Left lung (tissue), 10 donors: ENCODE measurements around the gene BCAS3. TPM values are rescaled to one million over a fixed set of nuclear protein-coding genes. Genes with fewer than 3 reads are reported as not detected.

ENCODE experiments used
- ATAC-seq: fragments of 200-7000 bp; cut with Tn5 transposase; one replicate; pipeline ENCODE4 v1.9.1; 2020; ENCODE audit warnings: moderate library complexity
- DNase-seq, 4 donors: peaks; one replicate each; pipeline ENCODE4 v3.0.0-alpha.2; 2013 to 2020
- H3K27ac ChIP-seq, 2 donors: fragments of 200-600 bp; sonication (generic) in 1 of 2; one replicate each; pipeline versions ENCODE4 v1.5.0 to v1.8.0; 2020 to 2021
- H3K27me3 ChIP-seq, 2 donors: fragments of 200-600 bp; sonication (generic) in 1 of 2; one replicate each; pipeline versions ENCODE4 v1.5.0 to v1.8.0; 2020 to 2021
- H3K36me3 ChIP-seq, 2 donors: fragments of 200-600 bp; sonication (generic) in 1 of 2; one replicate each; pipeline versions ENCODE4 v1.5.0 to v1.8.0; 2020 to 2021
- H3K4me1 ChIP-seq, 2 donors: fragments of 200-600 bp; one replicate each; pipeline ENCODE4 v1.8.0; 2021
- H3K4me3 ChIP-seq, 2 donors: fragments of 200-600 bp; sonication (generic) in 1 of 2; one replicate each; pipeline versions ENCODE4 v1.5.0 to v1.8.0; 2020 to 2021; ENCODE audit warnings: mild to moderate bottlenecking in 1 of 2
- H3K9me3 ChIP-seq, 2 donors: fragments of 200-600 bp; sonication (generic) in 1 of 2; one replicate each; pipeline versions ENCODE4 v1.5.0 to v1.8.0; 2020 to 2021
- CTCF ChIP-seq, 2 donors: fragments of 200-600 bp; sonication (generic) in 1 of 2; IDR thresholded peaks; one replicate each; pipeline versions ENCODE4 v1.5.0 to v1.8.0; 2021; ENCODE audit warnings: antibody characterized with exemption in 2 of 2
- intact Hi-C, 2 donors: fragments of 100-400 bp; cut with DNase I; formaldehyde crosslinking; loops; one replicate each; pipeline versions ENCODE4 v1.11.2 to v1.14.2; 2022
- polyA plus RNA-seq, 6 donors: library from polyadenylated mRNA; unstranded; fragments of 120-200 nt; gene quantifications; one replicate each; pipeline ENCODE4 v1.2.1, GENCODE V29; 2013; ENCODE audit not compliant: insufficient read length in 6 of 6
- total RNA-seq, 2 donors: library from RNA; stranded (reverse); fragmentation: NEBNext Ultra II Directional; extraction: Animal tissue kit (Norgen Biotek cat#: 25700); gene quantifications; one replicate each; pipeline ENCODE4 v1.2.1, GENCODE V29; 2021
- donor health status: DM: no; HTN: yes; CAD: no.
- donor health status: DM: no; HTN: no; CAD: no.

Gene BCAS3
- total and polyA plus RNA-seq, 8 donors = 21.2 to 29.6 (median 28.0) TPM

- no peaks in the 10 kb centered on the region for H3K9me3 ChIP-seq
- no peak overlapping the region for H3K4me3 ChIP-seq
- no peaks in the 10 kb centered on the region for H3K27me3 ChIP-seq
- intact Hi-C loops = no loop called here
- H3K36me3 ChIP-seq = no peaks in the 10 kb centered on the region
- ATAC-seq (no peak), DNase-seq (no peak)
- H3K27ac ChIP-seq = no peak overlapping the region
- H3K4me1 ChIP-seq = no peaks in the 10 kb centered on the region
- TF ChIP-seq CTCF (IDR thresholded peaks at IDR 0.05) = no peak
These were observed 228.1 kb downstream of the BCAS3 start for GRCh38 chr17:60905709-60906108.

DNA sequence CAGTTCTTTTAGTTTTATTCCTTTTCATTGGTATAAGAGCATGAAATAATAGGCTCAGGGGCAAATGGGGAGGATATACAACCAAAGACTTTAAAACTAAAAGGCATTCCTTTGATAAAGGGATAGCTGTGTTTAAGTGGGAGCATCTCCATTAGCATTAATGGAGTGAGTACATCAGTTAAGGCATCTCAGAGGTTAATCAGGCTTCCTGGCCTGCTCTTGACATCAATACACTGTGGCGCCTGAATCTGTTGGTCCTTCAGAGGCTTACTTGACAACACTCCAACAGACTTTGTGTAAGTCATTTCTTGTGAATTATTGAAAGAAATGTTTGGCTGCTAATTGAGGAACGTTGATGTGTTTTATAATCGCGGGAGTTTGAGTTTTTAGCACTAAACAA is 230.7 kb downstream of the BCAS3 start:
- no peaks in the 10 kb centered on the region for H3K9me3 ChIP-seq
- H3K4me3 ChIP-seq = no peak overlapping the region
- H3K4me1 ChIP-seq = no peaks in the 10 kb centered on the region
- intact Hi-C loops = no loop called here
- no peaks in the 10 kb centered on the region for H3K36me3 ChIP-seq
- no peak overlapping the region for H3K27ac ChIP-seq
- DNase-seq = no peak
- no peak for ATAC-seq
- no peak for TF ChIP-seq CTCF (IDR thresholded peaks at IDR 0.05)
- H3K27me3 ChIP-seq = no peaks in the 10 kb centered on the region

DNA sequence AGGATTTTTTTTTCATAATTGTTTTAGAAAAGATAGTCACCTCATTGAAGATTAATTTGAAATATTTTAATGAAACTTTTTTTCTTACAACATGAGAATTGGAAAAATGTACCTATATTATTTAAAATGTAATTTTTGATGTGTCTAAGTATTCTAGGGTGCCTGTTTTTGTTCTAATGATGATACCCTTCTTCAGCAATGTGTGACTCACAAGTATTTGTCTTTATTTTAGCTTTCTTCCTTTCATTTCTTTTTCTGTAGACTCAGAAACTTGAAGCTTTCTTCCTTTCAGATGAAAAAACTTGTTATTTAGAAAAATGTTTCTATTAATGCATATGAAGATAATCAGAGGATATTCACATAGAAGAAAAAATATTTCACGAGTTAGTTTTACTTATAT is 231.8 kb downstream of the BCAS3 start:
- Histone ChIP-seq H3K27me3 (no peaks in the 10 kb centered on the region), H3K4me1 (no peaks in the 10 kb centered on the region), H3K4me3 (no peak overlapping the region), H3K27ac (no peak overlapping the region), H3K9me3 (no peaks in the 10 kb centered on the region), H3K36me3 (no peaks in the 10 kb centered on the region)
- ATAC-seq (no peak), DNase-seq (no peak)
- intact Hi-C loops = no loop called here
- no peak for TF ChIP-seq CTCF (IDR thresholded peaks at IDR 0.05)

DNA sequence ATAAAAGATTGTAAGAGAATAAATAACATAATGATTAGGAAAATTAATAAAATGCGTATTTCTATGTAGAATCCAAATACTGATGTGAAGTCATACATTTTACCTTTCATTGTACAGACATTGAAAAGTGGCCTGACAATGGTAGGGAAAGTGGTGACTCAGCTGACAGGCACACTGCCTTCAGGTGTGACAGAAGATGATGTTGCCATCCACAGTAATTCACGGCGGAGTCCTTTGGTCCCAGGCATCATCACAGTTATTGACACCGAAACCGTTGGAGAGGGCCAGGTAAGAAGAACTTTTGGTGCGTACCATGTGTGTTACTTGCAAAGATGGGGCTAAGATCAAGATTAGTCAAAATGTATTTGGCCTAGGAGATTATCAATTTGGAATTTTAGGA is 232.8 kb downstream of the BCAS3 start:
- ATAC-seq (no peak), DNase-seq (no peak)
- H3K27me3 ChIP-seq = no peaks in the 10 kb centered on the region
- no peaks in the 10 kb centered on the region for H3K4me1 ChIP-seq
- H3K4me3 ChIP-seq = no peak overlapping the region
- peaks cover 0 to 6% of the 10 kb centered on the region in 2 donors for H3K9me3 ChIP-seq
- intact Hi-C loops = no loop called here
- no peak for TF ChIP-seq CTCF (IDR thresholded peaks at IDR 0.05)
- no peak overlapping the region for H3K27ac ChIP-seq
- no peaks in the 10 kb centered on the region for H3K36me3 ChIP-seq

DNA sequence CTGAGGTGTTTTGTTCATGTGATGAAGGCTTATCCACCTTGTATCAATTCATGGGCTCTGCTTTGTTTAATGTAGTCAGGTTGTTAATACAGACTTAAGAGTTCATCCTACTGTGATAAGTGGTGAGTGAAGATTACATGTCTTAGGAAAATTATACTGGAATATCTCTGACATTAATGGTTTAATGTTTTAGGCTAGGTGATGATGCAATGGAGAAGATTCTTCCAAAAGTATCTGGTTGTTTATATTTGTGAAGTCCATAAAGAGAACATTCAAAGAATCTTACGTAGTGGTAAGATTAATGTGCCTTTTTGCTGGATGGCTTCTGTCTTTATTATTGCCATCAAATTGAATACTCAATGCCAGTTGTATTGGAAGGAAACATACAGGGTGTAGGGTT is 236.4 kb downstream of the BCAS3 start:
- TF ChIP-seq CTCF (IDR thresholded peaks at IDR 0.05) = no peak
- DNase-seq (no peak), ATAC-seq (no peak)
- Histone ChIP-seq H3K9me3 (peaks cover 0 to 25% of the 10 kb centered on the region in 2 donors), H3K27ac (no peak overlapping the region), H3K36me3 (no peaks in the 10 kb centered on the region), H3K4me1 (no peaks in the 10 kb centered on the region), H3K27me3 (no peaks in the 10 kb centered on the region), H3K4me3 (no peak overlapping the region)
- intact Hi-C loops = no loop called here
